HepG2 (cell line): ENCODE results near the gene VWCE. TPM values are rescaled to one million over a fixed set of nuclear protein-coding genes. Genes with fewer than 3 reads are reported as not detected.
"Not testable (repeated sequence)": the region's sequence is repeated elsewhere in the genome, so short reads cannot be mapped to it uniquely, and the experiment has no call there.

ENCODE experiments used
- ATAC-seq: fragments of 200-7000 bp; cut with Tn5 transposase; 3 replicates; pipeline ENCODE4 v1.9.1; 2020; ENCODE audit warnings: mild to moderate bottlenecking, moderate library complexity
- BruUV-seq: library from RNA; stranded (reverse); fragments of 400-500 nt; replicated peaks from 2 replicates; lab custom pipeline; 2021; lab: Mats Ljungman, UMichigan
- CTCF ChIA-PET: fragments of 300-600 bp; formaldehyde crosslinking; extraction: SDS; loops from one replicate; lab custom pipeline; 2021; ENCODE audit warnings: low total read pairs, inconsistent platforms, low intra/inter-chr PET ratio; lab: Yijun Ruan, JAX
- POLR2A ChIA-PET: fragments of 350-600 bp; sonication (Branson Sonifier 250); formaldehyde crosslinking; loops from one replicate; lab custom pipeline; 2020; ENCODE audit warnings: antibody characterized with exemption, inconsistent platforms; lab: Yijun Ruan, JAX
- DNase-seq: peaks from one replicate; pipeline ENCODE4 v3.0.0-alpha.2; 2015; ENCODE audit warnings: low spot score
- FAIRE-seq: peaks from 3 replicates; lab custom pipeline; 2011; peaks lifted over from hg19 to GRCh38; lab: Jason Lieb, UNC
- H2AFZ ChIP-seq: one replicate; pipeline ENCODE4 v1.6.1; 2011; ENCODE audit warnings: low read length, inconsistent platforms
- H3K27ac ChIP-seq: fragments of 300-600 bp; 3 replicates; pipeline ENCODE4 v1.8.0; 2011; ENCODE audit warnings: mixed run types, mild to moderate bottlenecking, mixed read lengths, low read length, inconsistent platforms; ENCODE audit not compliant: insufficient read depth; ENCODE audit errors: extremely low read length
- H3K27me3 ChIP-seq, 2 experiments: fragments of 200-600 bp in 1 of 2; 2 replicates in 1 of 2; 3 replicates in 1 of 2; pipeline versions ENCODE4 v1.6.0 to v1.8.0; 2011; ENCODE audit warnings: low read length in 2 of 2, mild to moderate bottlenecking in 2 of 2, moderate library complexity in 2 of 2, inconsistent platforms in 1 of 2; ENCODE audit not compliant: insufficient read depth in 2 of 2, control insufficient read depth in 1 of 2
- H3K36me3 ChIP-seq, 2 experiments: fragments of 200-600 bp in 1 of 2; replicated peaks in 1 of 2; 2 replicates in 1 of 2; 3 replicates in 1 of 2; pipeline versions ENCODE4 v1.5.1 to v1.8.0; 2011; ENCODE audit warnings: low read length in 2 of 2, inconsistent platforms in 1 of 2; ENCODE audit not compliant: insufficient read depth in 2 of 2, control insufficient read depth in 1 of 2
- H3K4me1 ChIP-seq: 2 replicates; pipeline ENCODE4 v1.5.1; 2012; ENCODE audit warnings: low read length, inconsistent platforms; ENCODE audit not compliant: insufficient read depth
- H3K4me2 ChIP-seq: 2 replicates; pipeline ENCODE4 v1.6.0; 2011; ENCODE audit warnings: low read depth, low read length, inconsistent platforms
- H3K4me3 ChIP-seq, 3 experiments: fragments of 200-600 bp in 1 of 3; sonication (generic), shearing (Covaris generic) in 1 of 3; replicated peaks in 1 of 3; 2 replicates each; pipeline ENCODE4 v1.5.1; 2011 to 2016; ENCODE audit warnings: low read length in 3 of 3, inconsistent platforms in 2 of 3, low read depth in 2 of 3, mild to moderate bottlenecking in 2 of 3, control low read depth in 1 of 3, mixed read lengths in 1 of 3; ENCODE audit not compliant: insufficient read depth in 1 of 3
- H3K79me2 ChIP-seq: one replicate; pipeline ENCODE4 v1.6.1; 2011; ENCODE audit warnings: low read length, inconsistent platforms; ENCODE audit not compliant: insufficient read depth
- H3K9ac ChIP-seq: 2 replicates; pipeline ENCODE4 v1.6.0; 2011; ENCODE audit warnings: mild to moderate bottlenecking, low read depth, low read length, inconsistent platforms; ENCODE audit not compliant: insufficient read depth
- H3K9me3 ChIP-seq: 2 replicates; pipeline ENCODE4 v1.5.1; 2012; ENCODE audit warnings: mild to moderate bottlenecking, low read length
- H4K20me1 ChIP-seq: 2 replicates; pipeline ENCODE4 v1.6.0; 2011; ENCODE audit warnings: inconsistent platforms, mild to moderate bottlenecking, low read length, moderate library complexity; ENCODE audit not compliant: insufficient read depth
- WGBS: methylation state at CpG from one replicate; pipeline ENCODE4 v1.1.6; 2017; ENCODE audit warnings: low lambda C conversion rate; 5-methylcytosine and 5-hydroxymethylcytosine counted together
- in situ Hi-C: cut with HindIII; loops from 2 replicates; pipeline ENCODE4 v1.10.0; 2017; ENCODE audit warnings: low pct_unique_long_range_greater_than_20kb; ENCODE audit not compliant: extremely low pct_ligation_motif_present
- intact Hi-C: fragments of 100-400 bp; cut with micrococcal nuclease; formaldehyde crosslinking; loops from one replicate; pipeline ENCODE4 v1.10.0; 2022; ENCODE audit not compliant: unreplicated experiment
- polyA plus RNA-seq, 8 experiments: library from polyadenylated mRNA; depleted of rRNA in 3 of 8; stranded (reverse) in 7 of 8; unstranded in 1 of 8; fragments of >200 nt; fragmentation: Illumina TruSeq in 4 of 8; extraction: Trizol in 4 of 8; gene quantifications; 2 replicates each; pipeline versions ENCODE4 v1.2.1 to v1.2.3, GENCODE V29; 2011 to 2016; ENCODE audit warnings: low read depth in 4 of 8, missing spikeins in 1 of 8, mixed read lengths in 1 of 8; ENCODE audit not compliant: insufficient read depth in 1 of 8
- total RNA-seq, 5 experiments: library from RNA; depleted of rRNA; stranded (reverse); fragments of >200 nt; fragmentation: Illumina TruSeq; extraction: Trizol; gene quantifications; 2 replicates each; pipeline ENCODE4 v1.2.3, GENCODE V29; 2016; ENCODE audit warnings: low read depth in 1 of 5

Gene VWCE
- total and polyA plus RNA-seq, 2 of the 13 experiments (the other 11 are each of a cell fraction or from before 2014, with no cell fraction given) = 27.6 to 58.3 TPM

DNA sequence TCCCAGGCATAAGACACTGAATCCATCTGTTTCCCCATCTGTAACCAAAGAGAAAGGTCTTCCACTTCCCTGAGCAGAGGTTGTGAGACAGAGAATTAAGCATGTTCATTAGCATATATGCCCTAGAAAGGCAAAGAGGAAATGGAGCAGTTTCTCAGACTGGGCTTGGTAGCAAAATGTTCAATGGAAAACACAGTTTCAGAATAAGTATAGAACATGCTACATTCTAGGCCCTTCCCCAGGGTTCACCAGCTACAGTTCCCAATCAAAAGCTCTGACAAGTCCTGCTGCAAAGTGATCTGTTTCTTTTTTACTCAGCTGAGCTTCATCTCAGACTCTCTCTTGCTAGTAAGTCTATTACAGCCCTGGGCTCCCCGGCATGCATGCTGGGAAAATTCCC, 42.8 kb downstream of the VWCE start:
- in situ Hi-C loops, FAIRE-seq, H3K36me3 ChIP-seq, H3K27me3 ChIP-seq, H4K20me1 ChIP-seq, CTCF ChIA-PET, H2AFZ ChIP-seq, H3K9ac ChIP-seq, POLR2A ChIA-PET, H3K9me3 ChIP-seq, BruUV-seq, DNase-seq, ATAC-seq, H3K4me2 ChIP-seq, H3K79me2 ChIP-seq, H3K27ac ChIP-seq, H3K4me3 ChIP-seq, H3K4me1 ChIP-seq: not testable (repeated sequence)
- intact Hi-C loops = loop anchor here (10.0 kb wide), 2 partner anchors 82 to 132 kb away; partner anchors contain the start of genes DDB1 and TKFC
- WGBS = no CpG with 5 or more reads among the region's 1 CpG

DNA sequence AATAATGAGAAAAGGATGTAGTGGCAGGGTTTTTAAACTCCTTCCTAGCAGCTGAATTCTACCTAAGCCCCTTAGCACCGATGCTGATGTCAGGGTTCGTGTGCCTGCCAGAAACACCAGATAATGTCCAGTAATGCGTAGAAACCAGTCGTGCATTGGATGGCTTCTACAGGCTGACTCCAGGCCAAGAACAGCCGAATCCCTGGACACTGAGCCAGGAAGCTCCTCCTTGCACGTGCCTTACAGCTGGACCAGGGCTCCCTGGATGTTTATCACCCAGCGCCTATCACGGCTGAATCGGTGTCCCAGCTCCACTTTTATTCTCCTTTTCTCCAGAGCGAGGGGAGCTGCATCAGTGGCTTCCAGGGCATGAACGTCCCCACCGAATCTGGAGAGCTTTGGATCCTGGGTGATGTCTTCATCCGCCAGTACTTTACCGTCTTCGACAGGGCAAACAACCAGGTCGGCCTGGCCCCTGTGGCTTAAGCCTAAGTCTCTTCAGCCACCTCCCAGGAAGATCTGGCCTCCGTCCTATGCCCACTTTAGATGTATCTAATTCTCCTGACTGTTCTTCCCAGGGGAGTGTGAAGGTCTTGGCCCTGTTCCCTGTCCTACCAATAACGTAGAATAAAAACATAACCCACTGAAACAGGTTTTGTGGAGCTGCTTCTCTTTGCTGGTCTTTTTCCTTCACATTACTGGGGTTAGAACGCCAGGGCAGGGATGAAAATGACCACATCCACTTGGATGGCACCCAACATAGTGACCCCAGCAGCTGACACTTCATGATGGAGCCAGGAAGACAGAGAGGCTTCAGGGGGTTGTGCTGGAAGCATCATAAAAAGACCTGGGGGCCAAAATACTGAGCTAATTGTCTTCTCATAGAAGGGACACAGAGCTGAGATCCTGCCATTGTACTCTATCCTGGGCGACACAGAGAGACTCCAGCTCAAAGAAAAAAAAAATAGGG, 44.0 kb downstream of the VWCE start:
- H3K27ac ChIP-seq, H3K9me3 ChIP-seq, H3K27me3 ChIP-seq, H3K4me1 ChIP-seq, H3K4me3 ChIP-seq, CTCF ChIA-PET, H2AFZ ChIP-seq, BruUV-seq, in situ Hi-C loops, FAIRE-seq, H3K36me3 ChIP-seq, H3K9ac ChIP-seq, H3K4me2 ChIP-seq, H4K20me1 ChIP-seq, POLR2A ChIA-PET, H3K79me2 ChIP-seq, ATAC-seq, DNase-seq: not testable (repeated sequence)
- intact Hi-C loops = loop anchor here (10.0 kb wide), 2 partner anchors 84 to 134 kb away; partner anchors contain the start of genes DDB1 and TKFC
- WGBS = 96% methylated on average over 16 of the region's 20 CpGs

DNA sequence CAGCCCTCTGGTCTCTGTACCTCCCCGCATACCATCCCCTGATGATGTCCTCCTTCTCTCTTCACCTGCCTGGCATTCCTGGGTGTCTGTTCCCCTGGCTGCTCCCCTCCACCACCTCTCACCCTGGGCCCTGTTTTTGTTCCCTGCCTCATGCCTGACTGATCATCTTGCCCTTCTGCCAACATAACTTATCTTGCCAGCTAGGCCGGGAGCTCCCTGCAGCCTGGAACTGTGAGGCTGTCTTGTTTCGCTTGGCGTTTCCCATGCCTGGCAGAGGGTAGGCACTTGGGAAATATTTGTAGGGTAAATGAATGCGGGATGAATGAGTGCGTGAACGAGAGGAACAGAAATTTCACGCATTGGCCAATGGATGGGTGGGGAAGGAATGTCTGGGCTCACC, 45.9 kb downstream of the VWCE start:
- H3K9ac ChIP-seq, FAIRE-seq, H4K20me1 ChIP-seq, CTCF ChIA-PET, H3K27me3 ChIP-seq, H3K9me3 ChIP-seq, POLR2A ChIA-PET, in situ Hi-C loops, H3K36me3 ChIP-seq, H3K4me2 ChIP-seq, H3K4me1 ChIP-seq, H2AFZ ChIP-seq, ATAC-seq, DNase-seq, intact Hi-C loops, H3K27ac ChIP-seq, H3K79me2 ChIP-seq, H3K4me3 ChIP-seq, BruUV-seq: not testable (repeated sequence)
- WGBS = 98% methylated on average over 8 of the region's 8 CpGs

DNA sequence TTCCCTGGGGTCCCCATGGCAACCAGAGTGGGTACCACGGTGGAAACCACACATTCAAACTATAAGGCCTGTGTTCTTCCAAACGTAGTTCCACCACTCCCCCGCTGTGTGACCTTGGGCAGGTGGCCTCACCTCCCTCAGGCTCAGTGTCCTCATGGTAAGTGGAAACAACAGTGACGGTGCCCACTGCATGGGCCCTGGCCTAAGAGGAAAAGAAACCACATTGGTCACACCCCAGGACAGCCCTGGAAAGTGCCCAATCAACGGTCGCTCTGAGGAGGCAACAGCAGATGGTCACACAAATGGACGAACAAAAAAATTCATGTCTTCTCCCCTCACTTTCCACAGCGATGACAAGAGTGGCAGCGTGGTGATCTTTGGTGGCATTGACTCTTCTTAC, 47.0 kb downstream of the VWCE start:
- H3K4me3 ChIP-seq, H3K9me3 ChIP-seq, BruUV-seq, H3K79me2 ChIP-seq, H3K27ac ChIP-seq, intact Hi-C loops, H3K27me3 ChIP-seq, H4K20me1 ChIP-seq, H3K4me1 ChIP-seq, POLR2A ChIA-PET, H3K36me3 ChIP-seq, H2AFZ ChIP-seq, FAIRE-seq, H3K9ac ChIP-seq, DNase-seq, H3K4me2 ChIP-seq, CTCF ChIA-PET, in situ Hi-C loops: not testable (repeated sequence)
- ATAC-seq = peak; percentile 8; the same call in 1 of the 3 replicates
- 62% methylated on average over 8 of the region's 9 CpGs for WGBS
